ENCODE results near the gene CD247. TPM values are rescaled to one million over a fixed set of nuclear protein-coding genes. Genes with fewer than 3 reads are reported as not detected.
A peak's percentile ranks its signal among the peaks of the same experiment; 100 is the strongest.

The CD247 gene
- total RNA-seq, 1 donor from 2014 or later: not detected

DNA sequence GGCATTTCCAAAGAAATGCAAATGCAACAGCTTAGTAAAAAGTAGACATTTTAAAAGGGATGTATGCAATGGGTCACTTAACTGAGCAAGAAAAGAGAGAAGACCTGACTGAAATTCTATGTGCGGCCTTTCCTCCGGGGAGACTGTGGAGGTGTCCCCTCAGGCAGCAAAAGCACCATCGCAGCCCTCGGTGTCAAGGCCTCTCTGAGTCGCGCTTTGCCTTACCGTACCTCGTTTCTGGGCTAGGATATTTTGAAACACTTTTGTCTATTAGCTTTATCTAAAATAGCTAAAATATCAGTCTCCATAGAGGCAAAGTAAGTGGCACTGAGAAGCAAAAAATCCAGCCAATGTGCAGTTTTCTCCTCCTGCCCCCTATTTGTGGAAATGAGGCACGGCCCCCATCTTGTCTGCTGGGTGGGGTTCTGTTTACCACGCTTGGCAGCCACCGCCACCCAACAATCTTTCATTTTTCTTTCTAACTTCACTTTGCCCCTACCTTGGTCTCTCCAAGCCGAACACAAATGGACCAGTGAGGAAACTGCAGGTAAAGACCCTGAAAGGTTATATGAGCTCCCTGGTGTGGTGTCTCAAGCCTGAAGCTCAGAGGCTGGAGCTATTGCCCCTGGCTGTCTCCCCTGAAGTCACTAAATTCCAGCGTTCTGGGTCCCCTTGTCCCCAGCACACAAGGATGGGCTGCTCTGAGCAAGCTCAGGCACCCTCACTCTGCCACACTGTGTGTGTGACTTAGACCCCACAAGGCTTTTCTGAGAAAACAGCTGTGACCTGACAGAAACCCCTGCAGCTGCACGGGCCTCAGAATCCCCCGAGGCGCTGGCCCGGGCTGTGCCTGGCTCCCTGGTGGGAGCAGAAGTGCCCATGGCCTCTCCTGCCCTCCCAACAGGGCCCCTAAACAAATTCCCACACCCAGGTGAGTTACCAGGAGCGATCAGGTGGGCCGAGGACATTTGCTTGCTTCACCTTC, 1.6 kb downstream of the CD247 start:
- DNase-seq (ENCODE audit: extremely low spot score, unreplicated experiment): peak; percentile 77
- Mint-ChIP-seq H3K27me3 (ENCODE audit: unreplicated experiment) (peaks cover 53% of the 10 kb centered on the region), H3K27ac (ENCODE audit: unreplicated experiment) (no peak overlapping the region), H3K9me3 (ENCODE audit: unreplicated experiment) (no peaks in the 10 kb centered on the region), H3K36me3 (ENCODE audit: unreplicated experiment) (no peaks in the 10 kb centered on the region), H3K4me1 (ENCODE audit: unreplicated experiment) (no peaks in the 10 kb centered on the region), H3K4me3 (ENCODE audit: unreplicated experiment) (no peak overlapping the region)
- TF ChIP-seq, protein P1, sequence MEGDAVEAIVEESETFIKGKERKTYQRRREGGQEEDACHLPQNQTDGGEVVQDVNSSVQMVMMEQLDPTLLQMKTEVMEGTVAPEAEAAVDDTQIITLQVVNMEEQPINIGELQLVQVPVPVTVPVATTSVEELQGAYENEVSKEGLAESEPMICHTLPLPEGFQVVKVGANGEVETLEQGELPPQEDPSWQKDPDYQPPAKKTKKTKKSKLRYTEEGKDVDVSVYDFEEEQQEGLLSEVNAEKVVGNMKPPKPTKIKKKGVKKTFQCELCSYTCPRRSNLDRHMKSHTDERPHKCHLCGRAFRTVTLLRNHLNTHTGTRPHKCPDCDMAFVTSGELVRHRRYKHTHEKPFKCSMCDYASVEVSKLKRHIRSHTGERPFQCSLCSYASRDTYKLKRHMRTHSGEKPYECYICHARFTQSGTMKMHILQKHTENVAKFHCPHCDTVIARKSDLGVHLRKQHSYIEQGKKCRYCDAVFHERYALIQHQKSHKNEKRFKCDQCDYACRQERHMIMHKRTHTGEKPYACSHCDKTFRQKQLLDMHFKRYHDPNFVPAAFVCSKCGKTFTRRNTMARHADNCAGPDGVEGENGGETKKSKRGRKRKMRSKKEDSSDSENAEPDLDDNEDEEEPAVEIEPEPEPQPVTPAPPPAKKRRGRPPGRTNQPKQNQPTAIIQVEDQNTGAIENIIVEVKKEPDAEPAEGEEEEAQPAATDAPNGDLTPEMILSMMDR (IDR thresholded peaks at IDR 0.05): no peak

DNA sequence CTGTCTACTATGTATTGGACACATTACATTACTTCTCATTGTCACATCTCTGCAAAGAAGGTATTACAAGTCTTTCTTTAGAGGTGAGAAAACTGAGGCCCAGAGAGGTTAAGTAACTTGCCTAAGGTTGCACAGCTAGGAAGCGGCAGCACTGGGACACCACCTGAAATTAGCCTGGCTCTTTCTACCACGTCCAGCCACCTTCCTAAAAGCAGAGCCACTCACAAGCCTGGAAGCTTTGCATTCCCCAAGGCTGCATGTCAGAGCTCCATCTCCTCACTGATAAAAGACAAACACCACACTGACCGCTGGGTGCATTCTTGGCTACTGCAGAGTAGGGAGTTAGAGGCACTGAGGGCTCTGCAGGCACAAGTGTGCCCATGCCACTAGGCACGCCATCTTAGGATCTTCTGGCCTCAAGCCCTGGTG, 2.4 kb downstream of the CD247 start:
- Mint-ChIP-seq H3K27me3 (ENCODE audit: unreplicated experiment) (peaks cover 53% of the 10 kb centered on the region), H3K4me1 (ENCODE audit: unreplicated experiment) (no peaks in the 10 kb centered on the region), H3K27ac (ENCODE audit: unreplicated experiment) (no peak overlapping the region), H3K36me3 (ENCODE audit: unreplicated experiment) (no peaks in the 10 kb centered on the region), H3K4me3 (ENCODE audit: unreplicated experiment) (no peak overlapping the region), H3K9me3 (ENCODE audit: unreplicated experiment) (no peaks in the 10 kb centered on the region)
- TF ChIP-seq, protein P1 (IDR thresholded peaks at IDR 0.05): no peak
- DNase-seq (ENCODE audit: extremely low spot score, unreplicated experiment): peak; percentile 34

DNA sequence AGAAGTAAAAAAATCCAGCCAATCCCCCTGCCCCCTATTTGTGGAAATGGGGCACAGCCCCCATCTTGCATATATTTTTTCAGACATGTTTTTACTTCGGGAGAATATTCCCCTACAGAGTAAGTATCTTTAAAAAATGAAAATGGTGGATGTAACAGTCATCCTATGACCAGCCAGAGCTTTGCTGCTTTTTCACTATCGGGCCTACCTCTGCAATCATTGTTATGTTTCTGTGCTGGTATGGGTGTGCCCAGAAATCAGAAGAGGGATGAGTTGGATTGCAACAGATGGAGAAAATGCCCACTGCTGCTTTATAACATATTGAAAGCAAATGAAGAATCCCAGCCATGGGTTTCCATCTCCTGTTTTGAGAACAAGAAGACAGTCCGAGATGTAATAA, 2.9 kb downstream of the CD247 start:
- Mint-ChIP-seq H3K4me1 (ENCODE audit: unreplicated experiment) (no peaks in the 10 kb centered on the region), H3K4me3 (ENCODE audit: unreplicated experiment) (no peak overlapping the region), H3K9me3 (ENCODE audit: unreplicated experiment) (no peaks in the 10 kb centered on the region), H3K27me3 (ENCODE audit: unreplicated experiment) (peaks cover 52% of the 10 kb centered on the region), H3K36me3 (ENCODE audit: unreplicated experiment) (no peaks in the 10 kb centered on the region), H3K27ac (ENCODE audit: unreplicated experiment) (no peak overlapping the region)
- DNase-seq (ENCODE audit: extremely low spot score, unreplicated experiment): no peak
- TF ChIP-seq, protein P1 (IDR thresholded peaks at IDR 0.05): no peak

DNA sequence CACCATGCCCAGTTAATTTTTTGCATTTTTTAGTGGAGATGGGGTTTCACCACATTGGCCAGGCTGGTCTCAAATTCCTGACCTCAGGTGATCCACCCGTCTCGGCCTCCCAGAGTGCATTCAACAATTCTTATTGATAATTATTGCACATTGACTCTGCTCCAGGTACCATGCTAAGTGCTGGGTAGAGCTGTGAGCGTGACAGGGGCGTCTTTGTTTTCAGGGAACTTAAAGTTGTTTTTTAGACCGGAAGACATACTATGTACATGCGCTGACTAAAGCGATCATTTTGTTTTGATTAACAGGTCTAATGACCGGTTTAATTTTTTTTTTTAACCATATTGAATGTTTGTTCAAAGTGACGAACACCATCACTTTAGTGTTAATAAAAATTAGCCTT, 4.0 kb downstream of the CD247 start:
- no peak for DNase-seq (ENCODE audit: extremely low spot score, unreplicated experiment)
- H3K4me3 Mint-ChIP-seq (ENCODE audit: unreplicated experiment): no peak overlapping the region
- no peak overlapping the region for H3K27ac Mint-ChIP-seq (ENCODE audit: unreplicated experiment)
- no peaks in the 10 kb centered on the region for H3K36me3 Mint-ChIP-seq (ENCODE audit: unreplicated experiment)
- TF ChIP-seq, protein P1 (IDR thresholded peaks at IDR 0.05): no peak
- H3K4me1 Mint-ChIP-seq (ENCODE audit: unreplicated experiment): no peaks in the 10 kb centered on the region
- H3K27me3 Mint-ChIP-seq (ENCODE audit: unreplicated experiment): peaks cover 42% of the 10 kb centered on the region
- H3K9me3 Mint-ChIP-seq (ENCODE audit: unreplicated experiment): no peaks in the 10 kb centered on the region

DNA sequence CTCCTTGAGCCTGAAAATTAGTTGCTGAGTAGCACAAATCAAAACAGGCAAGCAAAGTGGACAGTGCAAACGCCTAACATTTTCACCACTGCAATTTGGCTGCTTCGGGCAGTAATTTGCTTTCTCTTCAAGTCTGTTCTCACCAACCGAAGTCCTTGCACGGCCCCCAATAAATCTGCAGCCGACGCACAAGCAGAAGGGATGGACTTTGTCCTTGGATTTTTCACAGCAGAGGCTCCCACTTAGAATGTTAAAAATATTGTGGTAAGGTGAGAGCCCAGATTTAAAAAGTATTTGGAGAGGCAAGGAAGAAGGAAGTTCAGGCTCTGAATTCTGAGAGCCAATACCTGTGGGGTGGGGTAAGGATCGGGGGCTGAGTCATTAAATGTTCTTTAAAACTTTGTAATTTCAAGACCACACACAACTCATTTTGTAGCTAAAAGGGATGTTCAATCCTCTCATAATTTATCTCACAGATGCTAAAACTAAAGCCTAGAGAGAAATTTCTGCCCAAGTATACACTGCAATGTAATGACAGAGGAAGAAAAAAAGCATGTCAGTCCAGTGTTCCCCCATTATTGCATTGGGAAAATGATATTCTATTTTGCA, 6.2 kb downstream of the CD247 start:
- no peak overlapping the region for H3K4me3 Mint-ChIP-seq (ENCODE audit: unreplicated experiment)
- TF ChIP-seq, protein P1 (IDR thresholded peaks at IDR 0.05): no peak
- no peaks in the 10 kb centered on the region for H3K9me3 Mint-ChIP-seq (ENCODE audit: unreplicated experiment)
- H3K4me1 Mint-ChIP-seq (ENCODE audit: unreplicated experiment): no peaks in the 10 kb centered on the region
- no peaks in the 10 kb centered on the region for H3K36me3 Mint-ChIP-seq (ENCODE audit: unreplicated experiment)
- H3K27ac Mint-ChIP-seq (ENCODE audit: unreplicated experiment): no peak overlapping the region
- H3K27me3 Mint-ChIP-seq (ENCODE audit: unreplicated experiment): peaks cover 38% of the 10 kb centered on the region
- no peak for DNase-seq (ENCODE audit: extremely low spot score, unreplicated experiment)

Measured in osteocyte (in vitro differentiated cells).